ENCODE measurements around the gene RNF149.
"Not testable (repeated sequence)": the region's sequence is repeated elsewhere in the genome, so short reads cannot be mapped to it uniquely, and the experiment has no call there.

RNF149 gene

GRCh38 chr2:101331202-101331601 lies 22.7 kb upstream of the RNF149 start:
- DNase-seq (ENCODE audit: low read depth in 2 of 2): no peak

GRCh38 chr2:101330253-101330933 lies 21.9 kb upstream of the RNF149 start:
- DNase-seq (ENCODE audit: low read depth in 2 of 2): peak in 1 of 2 donors; percentile 28

- DNase-seq (ENCODE audit: low read depth in 2 of 2): no peak
Observed at GRCh38 chr2:101329026-101329425, 20.5 kb upstream of the RNF149 start.

GRCh38 chr2:101328474-101329007 lies 20.0 kb upstream of the RNF149 start:
- no peak for DNase-seq (ENCODE audit: low read depth in 2 of 2)

GRCh38 chr2:101327863-101328394 lies 19.4 kb upstream of the RNF149 start:
- DNase-seq (ENCODE audit: low read depth in 2 of 2): no peak

GRCh38 chr2:101325425-101325824 lies 16.9 kb upstream of the RNF149 start:
- DNase-seq (ENCODE audit: low read depth in 2 of 2): no peak

GRCh38 chr2:101316568-101316967 lies 8.1 kb upstream of the RNF149 start:
- DNase-seq (ENCODE audit: low read depth in 2 of 2): not testable (repeated sequence)

GRCh38 chr2:101311696-101312017 lies 3.2 kb upstream of the RNF149 start:
- no peak for DNase-seq (ENCODE audit: low read depth in 2 of 2)

- DNase-seq (ENCODE audit: low read depth in 2 of 2): no peak
Observed at GRCh38 chr2:101310834-101311695, 2.6 kb upstream of the RNF149 start.

- DNase-seq (ENCODE audit: low read depth in 2 of 2): no peak
Observed at GRCh38 chr2:101310090-101310833, 1.8 kb upstream of the RNF149 start.

- peak in 1 of 2 donors; percentile 18 for DNase-seq (ENCODE audit: low read depth in 2 of 2)
Observed at GRCh38 chr2:101307950-101308431, 510 bp downstream of the RNF149 start.

- DNase-seq (ENCODE audit: low read depth in 2 of 2): no peak
Observed at GRCh38 chr2:101307503-101307902, 998 bp downstream of the RNF149 start.

GRCh38 chr2:101306410-101306809 lies 2.1 kb downstream of the RNF149 start:
- DNase-seq (ENCODE audit: low read depth in 2 of 2): no peak

GRCh38 chr2:101305492-101306078 lies 2.9 kb downstream of the RNF149 start:
- no peak for DNase-seq (ENCODE audit: low read depth in 2 of 2)

GRCh38 chr2:101305035-101305434 lies 3.5 kb downstream of the RNF149 start:
- DNase-seq (ENCODE audit: low read depth in 2 of 2): no peak

GRCh38 chr2:101303688-101304087 lies 4.8 kb downstream of the RNF149 start:
- DNase-seq (ENCODE audit: low read depth in 2 of 2): no peak

- DNase-seq (ENCODE audit: low read depth in 2 of 2): no peak
Observed at GRCh38 chr2:101302016-101302415, 6.5 kb downstream of the RNF149 start.

- DNase-seq (ENCODE audit: low read depth in 2 of 2): no peak
Observed at GRCh38 chr2:101300836-101301235, 7.7 kb downstream of the RNF149 start.

GRCh38 chr2:101300164-101300563 lies 8.3 kb downstream of the RNF149 start:
- no peak for DNase-seq (ENCODE audit: low read depth in 2 of 2)

- DNase-seq (ENCODE audit: low read depth in 2 of 2): no peak
Observed at GRCh38 chr2:101299604-101300003, 8.9 kb downstream of the RNF149 start.

GRCh38 chr2:101297383-101297782 lies 11.1 kb downstream of the RNF149 start:
- DNase-seq (ENCODE audit: low read depth in 2 of 2): no peak

Data from stimulated activated CD4-positive, alpha-beta T cell treated with anti-CD3 and anti-CD28 coated beads, Interleukin-1b, Interleukin-23, amount 100 ng/mL, for 4 hours (primary cell).